Measurements from ENCODE around the gene LRTM2.

GRCh38 chr12:1844223-1844622, 23.9 kb downstream of the LRTM2 start:
- TF ChIP-seq CTCF (optimal IDR thresholded peaks at IDR 0.05 in 1 of 3, IDR thresholded peaks at IDR 0.05 in 1 of 3, conservative IDR thresholded peaks at IDR 0.05 in 1 of 3; ENCODE audit: extremely low read depth in 1 of 3, insufficient read depth in 2 of 3, low read length in 3 of 3) (no peak), EZH2 (IDR thresholded peaks at IDR 0.05; ENCODE audit: low read length) (no peak)
